ENCODE results near the gene CBFA2T3.
A peak's percentile ranks its signal among the peaks of the same experiment; 100 is the strongest.

CBFA2T3 gene

GRCh38 chr16:88995194-88995593 is 18.2 kb upstream of the CBFA2T3 start:
- no peak for DNase-seq

- no peak for DNase-seq
Observed at GRCh38 chr16:88994695-88995094, 17.7 kb upstream of the CBFA2T3 start.

GRCh38 chr16:88993946-88994600 is 17.1 kb upstream of the CBFA2T3 start:
- DNase-seq = no peak

- DNase-seq = no peak
Observed at GRCh38 chr16:88993166-88993761, 16.3 kb upstream of the CBFA2T3 start.

- no peak for DNase-seq
Observed at GRCh38 chr16:88992351-88993165, 15.6 kb upstream of the CBFA2T3 start.

GRCh38 chr16:88991813-88992350 is 14.9 kb upstream of the CBFA2T3 start:
- DNase-seq = no peak

- no peak for DNase-seq
Observed at GRCh38 chr16:88989852-88990547, 13.0 kb upstream of the CBFA2T3 start.

GRCh38 chr16:88988980-88989811 is 12.2 kb upstream of the CBFA2T3 start:
- no peak for DNase-seq

GRCh38 chr16:88985521-88985920 is 8.5 kb upstream of the CBFA2T3 start:
- DNase-seq = no peak

GRCh38 chr16:88983771-88984687 is 7.0 kb upstream of the CBFA2T3 start:
- DNase-seq = no peak

- DNase-seq = no peak
Observed at GRCh38 chr16:88983165-88983564, 6.2 kb upstream of the CBFA2T3 start.

- no peak for DNase-seq
Observed at GRCh38 chr16:88982286-88983084, 5.5 kb upstream of the CBFA2T3 start.

- no peak for DNase-seq
Observed at GRCh38 chr16:88979353-88980015, 2.5 kb upstream of the CBFA2T3 start.

GRCh38 chr16:88978608-88979346 is 1.8 kb upstream of the CBFA2T3 start:
- no peak for DNase-seq

- no peak for DNase-seq
Observed at GRCh38 chr16:88977812-88978607, 1.0 kb upstream of the CBFA2T3 start.

- DNase-seq = no peak
Observed at GRCh38 chr16:88976366-88977017, 515 bp downstream of the CBFA2T3 start.

- DNase-seq = peak; percentile 69
Observed at GRCh38 chr16:88975511-88976061, 1.4 kb downstream of the CBFA2T3 start.

Data from suppressor macrophage treated with lipopolysaccharide for 4 hours (primary cell).